Liver (tissue), 9 donors: Measurements from ENCODE around the gene PDZD2. TPM values are rescaled to one million over a fixed set of nuclear protein-coding genes. Genes with fewer than 3 reads are reported as not detected.
"Not testable (repeated sequence)": the region's sequence is repeated elsewhere in the genome, so short reads cannot be mapped to it uniquely, and the experiment has no call there.

Source experiments
- DNase-seq: peaks from one replicate; pipeline ENCODE4 v3.0.0-alpha.2; 2017; ENCODE audit warnings: low spot score
- H3K27ac ChIP-seq, 2 donors: one replicate each; pipeline ENCODE4 v1.7.0; 2013; ENCODE audit warnings: inconsistent platforms in 2 of 2, low read length in 2 of 2, control low read depth in 1 of 2, low read depth in 1 of 2, mild to moderate bottlenecking in 1 of 2
- H3K27me3 ChIP-seq, 4 donors: one replicate each; pipeline versions ENCODE4 v1.6.1 to v1.7.0; 2013; ENCODE audit warnings: low read length in 3 of 4, inconsistent platforms in 1 of 4, mild to moderate bottlenecking in 1 of 4, moderate library complexity in 1 of 4; ENCODE audit not compliant: control insufficient read depth in 4 of 4, insufficient read depth in 4 of 4
- H3K36me3 ChIP-seq, 4 donors: one replicate each; pipeline versions ENCODE4 v1.6.1 to v1.7.0; 2013; ENCODE audit warnings: low read length in 3 of 4, mild to moderate bottlenecking in 3 of 4, low read depth in 1 of 4, moderate library complexity in 1 of 4; ENCODE audit not compliant: control insufficient read depth in 4 of 4, insufficient read depth in 3 of 4
- H3K4me1 ChIP-seq, 4 donors: one replicate each; pipeline versions ENCODE4 v1.6.1 to v1.7.0; 2013; ENCODE audit warnings: low read length in 3 of 4, mild to moderate bottlenecking in 3 of 4, moderate library complexity in 1 of 4; ENCODE audit not compliant: control insufficient read depth in 4 of 4, insufficient read depth in 4 of 4
- H3K4me3 ChIP-seq, 3 donors: one replicate each; pipeline versions ENCODE4 v1.6.1 to v1.7.0; 2013; ENCODE audit warnings: low read length in 3 of 3, control low read depth in 1 of 3, low read depth in 1 of 3, mild to moderate bottlenecking in 1 of 3
- H3K9ac ChIP-seq, 2 donors: one replicate each; pipeline ENCODE4 v1.7.0; 2013; ENCODE audit warnings: low read length in 2 of 2, mild to moderate bottlenecking in 2 of 2, moderate library complexity in 2 of 2, control low read depth in 1 of 2, low read depth in 1 of 2
- H3K9me3 ChIP-seq, 4 donors: one replicate each; pipeline versions ENCODE4 v1.6.1 to v1.7.0; 2013; ENCODE audit warnings: low read length in 3 of 4; ENCODE audit not compliant: control insufficient read depth in 4 of 4
- FOXA1 ChIP-seq: IDR thresholded peaks from 2 replicates; pipeline ENCODE4 v1.6.1; 2016; ENCODE audit warnings: antibody characterized with exemption
- GABPA ChIP-seq, 2 donors: IDR thresholded peaks in 1 of 2; conservative IDR thresholded peaks in 1 of 2; 2 replicates each; pipeline ENCODE4 v1.6.1; 2016; ENCODE audit warnings: antibody characterized with exemption in 2 of 2, mild to moderate bottlenecking in 1 of 2, moderate library complexity in 1 of 2
- HNF4A ChIP-seq, 2 donors: conservative IDR thresholded peaks; 2 replicates each; pipeline ENCODE4 v1.6.1; 2016; ENCODE audit warnings: antibody characterized with exemption in 2 of 2, mild to moderate bottlenecking in 2 of 2
- HNF4G ChIP-seq: IDR thresholded peaks from 2 replicates; pipeline ENCODE4 v1.6.1; 2016; ENCODE audit warnings: antibody characterized with exemption
- JUND ChIP-seq, 2 donors: IDR thresholded peaks; 2 replicates each; pipeline ENCODE4 v1.6.1; 2016; ENCODE audit warnings: antibody characterized with exemption in 2 of 2
- NR2F2 ChIP-seq: IDR thresholded peaks from 2 replicates; pipeline ENCODE4 v1.6.1; 2016; ENCODE audit warnings: antibody characterized with exemption
- SP1 ChIP-seq: IDR thresholded peaks from 2 replicates; pipeline ENCODE4 v1.6.1; 2018; ENCODE audit warnings: antibody characterized with exemption, mild to moderate bottlenecking
- TAF1 ChIP-seq: conservative IDR thresholded peaks from 2 replicates; pipeline ENCODE4 v1.6.1; 2016; ENCODE audit warnings: antibody characterized with exemption, mild to moderate bottlenecking
- YY1 ChIP-seq: IDR thresholded peaks from 2 replicates; pipeline ENCODE4 v1.6.1; 2016; ENCODE audit warnings: antibody characterized with exemption, mild to moderate bottlenecking
- WGBS: extraction: QIAGEN DNeasy Blood & Tissue Kit; methylation state at CpG from one replicate; pipeline ENCODE4 v1.1.7; 2013; 5-methylcytosine and 5-hydroxymethylcytosine counted together
- polyA plus RNA-seq, 2 donors: library from polyadenylated mRNA; stranded (reverse) in 1 of 2; unstranded in 1 of 2; fragments of 200-250 nt in 1 of 2; fragments of >200 nt in 1 of 2; fragmentation: Nextera tagmentation in 1 of 2; extraction: Ambion mirVana in 1 of 2; gene quantifications; one replicate each; pipeline versions ENCODE4 v1.2.1 to v1.2.3, GENCODE V29; 2013 to 2015
- total RNA-seq, 2 donors: library from RNA; depleted of rRNA; stranded (reverse); fragments of >200 nt; gene quantifications; one replicate each; pipeline ENCODE4 v1.2.3, GENCODE V29; 2014
- TF ChIP-seq, protein P1 (sequence below): IDR thresholded peaks from 2 replicates; pipeline ENCODE4 v1.6.1; 2016; ENCODE audit warnings: antibody characterized with exemption
- TF ChIP-seq, protein P2 (sequence below): IDR thresholded peaks from 2 replicates; pipeline ENCODE4 v1.6.1; 2016; ENCODE audit warnings: antibody characterized with exemption
- TF ChIP-seq, protein P3 (sequence below): IDR thresholded peaks from 2 replicates; pipeline ENCODE4 v1.6.1; 2016; ENCODE audit warnings: antibody characterized with exemption
- TF ChIP-seq, protein P4 (sequence below): fragments of 150-350 bp; IDR thresholded peaks from 2 replicates; pipeline ENCODE4 v1.5.1; 2017; ENCODE audit warnings: improper control_type of control experiment, low read depth, low read length; ENCODE audit not compliant: missing input control
- donor health status: healthy.
- donor health status: healthy.
- donor health status: healthy.
- donor health status: healthy.
- donor health status: healthy.

PDZD2 gene
- total and polyA plus RNA-seq, 4 donors, result 0.27 to 1.1 (median 0.54) TPM

DNA sequence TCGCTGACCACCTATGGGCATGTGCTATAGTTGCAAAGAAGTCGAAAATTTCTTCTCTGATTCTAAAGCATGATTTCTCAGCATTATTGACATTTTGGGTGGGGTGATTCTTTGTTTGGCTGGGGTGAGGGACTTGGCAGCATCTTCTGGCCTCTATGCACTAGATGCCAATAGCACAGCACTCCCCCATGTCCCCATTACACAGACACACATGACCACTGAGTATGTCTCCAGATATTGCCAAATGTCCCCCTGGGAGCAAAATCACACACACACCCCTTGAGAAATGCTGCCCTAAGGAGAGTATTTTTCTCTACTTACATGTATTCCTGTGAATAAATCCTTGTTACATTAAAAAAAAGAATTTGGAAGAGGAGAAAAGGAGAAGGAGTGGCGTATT is 89.1 kb downstream of the PDZD2 start:
- 81% methylated on average over 3 of the region's 3 CpGs for WGBS
- TF ChIP-seq SP1, result no peak
- TF ChIP-seq TAF1, result no peak
- no peak for TF ChIP-seq NR2F2
- no peak for TF ChIP-seq GABPA (IDR thresholded peaks at IDR 0.05 in 1 of 2, conservative IDR thresholded peaks at IDR 0.05 in 1 of 2)
- TF ChIP-seq, protein P1, sequence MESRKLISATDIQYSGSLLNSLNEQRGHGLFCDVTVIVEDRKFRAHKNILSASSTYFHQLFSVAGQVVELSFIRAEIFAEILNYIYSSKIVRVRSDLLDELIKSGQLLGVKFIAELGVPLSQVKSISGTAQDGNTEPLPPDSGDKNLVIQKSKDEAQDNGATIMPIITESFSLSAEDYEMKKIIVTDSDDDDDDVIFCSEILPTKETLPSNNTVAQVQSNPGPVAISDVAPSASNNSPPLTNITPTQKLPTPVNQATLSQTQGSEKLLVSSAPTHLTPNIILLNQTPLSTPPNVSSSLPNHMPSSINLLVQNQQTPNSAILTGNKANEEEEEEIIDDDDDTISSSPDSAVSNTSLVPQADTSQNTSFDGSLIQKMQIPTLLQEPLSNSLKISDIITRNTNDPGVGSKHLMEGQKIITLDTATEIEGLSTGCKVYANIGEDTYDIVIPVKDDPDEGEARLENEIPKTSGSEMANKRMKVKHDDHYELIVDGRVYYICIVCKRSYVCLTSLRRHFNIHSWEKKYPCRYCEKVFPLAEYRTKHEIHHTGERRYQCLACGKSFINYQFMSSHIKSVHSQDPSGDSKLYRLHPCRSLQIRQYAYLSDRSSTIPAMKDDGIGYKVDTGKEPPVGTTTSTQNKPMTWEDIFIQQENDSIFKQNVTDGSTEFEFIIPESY, result no peak
- TF ChIP-seq HNF4G, result no peak
- no peak for TF ChIP-seq HNF4A (conservative IDR thresholded peaks at IDR 0.05)
- TF ChIP-seq, protein P2, sequence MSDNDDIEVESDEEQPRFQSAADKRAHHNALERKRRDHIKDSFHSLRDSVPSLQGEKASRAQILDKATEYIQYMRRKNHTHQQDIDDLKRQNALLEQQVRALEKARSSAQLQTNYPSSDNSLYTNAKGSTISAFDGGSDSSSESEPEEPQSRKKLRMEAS, result no peak
- no peak for TF ChIP-seq FOXA1
- Histone ChIP-seq H3K9ac (no peak overlapping the region), H3K4me1 (no peaks in the 10 kb centered on the region), H3K4me3 (no peak overlapping the region), H3K27ac (no peak overlapping the region), H3K36me3 (no peaks in the 10 kb centered on the region), H3K27me3 (no peaks in the 10 kb centered on the region), H3K9me3 (no peaks in the 10 kb centered on the region)
- no peak for DNase-seq

DNA sequence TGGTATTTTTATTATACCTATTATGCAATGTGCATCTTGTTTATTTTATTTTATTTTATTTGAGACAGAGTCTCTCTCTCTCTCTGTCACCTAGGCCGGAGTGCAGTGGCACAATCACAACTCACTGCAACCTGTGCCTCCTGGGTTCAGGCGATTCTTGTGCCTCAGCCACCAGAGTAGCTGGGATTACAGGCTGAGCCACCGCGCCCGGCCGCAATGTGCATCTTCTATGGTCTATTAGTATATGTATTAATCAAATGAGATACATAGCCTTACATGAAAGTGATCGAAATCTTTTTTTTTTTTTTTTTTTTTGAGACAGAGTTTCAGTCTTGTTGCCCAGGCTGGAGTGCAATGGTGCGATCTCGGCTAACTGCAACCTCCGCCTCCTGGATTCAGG is 89.9 kb downstream of the PDZD2 start:
- not testable (repeated sequence) for DNase-seq, H3K27me3 ChIP-seq, H3K27ac ChIP-seq, H3K9me3 ChIP-seq, H3K36me3 ChIP-seq, H3K4me3 ChIP-seq, H3K4me1 ChIP-seq, H3K9ac ChIP-seq
- 95% methylated on average over 10 of the region's 10 CpGs for WGBS

DNA sequence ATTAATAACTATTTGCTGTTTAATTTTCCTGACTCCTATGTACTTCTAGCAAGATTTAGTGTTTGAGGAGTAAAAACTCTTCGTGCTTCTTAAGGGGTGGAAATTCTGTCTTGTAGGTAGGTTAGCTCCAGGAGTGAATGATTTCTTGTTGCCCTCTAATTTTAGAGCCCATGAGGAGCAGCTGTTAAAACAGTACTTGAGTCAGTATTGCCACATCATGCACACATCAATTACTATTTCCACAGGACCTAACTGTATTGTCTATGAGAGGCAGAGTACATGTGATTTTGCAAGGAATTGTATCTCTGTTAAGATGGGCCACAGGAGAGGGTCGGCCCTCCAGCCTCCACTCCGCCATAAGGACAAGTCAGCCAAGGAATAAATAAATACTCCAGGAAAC is 91.2 kb downstream of the PDZD2 start:
- no peak for DNase-seq
- 89% methylated on average over 3 of the region's 3 CpGs for WGBS
- Histone ChIP-seq H3K36me3 (no peaks in the 10 kb centered on the region), H3K9me3 (no peaks in the 10 kb centered on the region), H3K4me3 (no peak overlapping the region), H3K9ac (no peak overlapping the region), H3K4me1 (no peaks in the 10 kb centered on the region), H3K27ac (no peak overlapping the region), H3K27me3 (no peaks in the 10 kb centered on the region)
- TF ChIP-seq GABPA (IDR thresholded peaks at IDR 0.05 in 1 of 2, conservative IDR thresholded peaks at IDR 0.05 in 1 of 2) (no peak), YY1 (no peak), HNF4A (conservative IDR thresholded peaks at IDR 0.05) (no peak), TAF1 (no peak), JUND (IDR thresholded peaks at IDR 0.05) (no peak), NR2F2 (no peak), FOXA1 (no peak)
- TF ChIP-seq, protein P3, sequence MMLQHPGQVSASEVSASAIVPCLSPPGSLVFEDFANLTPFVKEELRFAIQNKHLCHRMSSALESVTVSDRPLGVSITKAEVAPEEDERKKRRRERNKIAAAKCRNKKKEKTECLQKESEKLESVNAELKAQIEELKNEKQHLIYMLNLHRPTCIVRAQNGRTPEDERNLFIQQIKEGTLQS, result no peak
- TF ChIP-seq, protein P4, sequence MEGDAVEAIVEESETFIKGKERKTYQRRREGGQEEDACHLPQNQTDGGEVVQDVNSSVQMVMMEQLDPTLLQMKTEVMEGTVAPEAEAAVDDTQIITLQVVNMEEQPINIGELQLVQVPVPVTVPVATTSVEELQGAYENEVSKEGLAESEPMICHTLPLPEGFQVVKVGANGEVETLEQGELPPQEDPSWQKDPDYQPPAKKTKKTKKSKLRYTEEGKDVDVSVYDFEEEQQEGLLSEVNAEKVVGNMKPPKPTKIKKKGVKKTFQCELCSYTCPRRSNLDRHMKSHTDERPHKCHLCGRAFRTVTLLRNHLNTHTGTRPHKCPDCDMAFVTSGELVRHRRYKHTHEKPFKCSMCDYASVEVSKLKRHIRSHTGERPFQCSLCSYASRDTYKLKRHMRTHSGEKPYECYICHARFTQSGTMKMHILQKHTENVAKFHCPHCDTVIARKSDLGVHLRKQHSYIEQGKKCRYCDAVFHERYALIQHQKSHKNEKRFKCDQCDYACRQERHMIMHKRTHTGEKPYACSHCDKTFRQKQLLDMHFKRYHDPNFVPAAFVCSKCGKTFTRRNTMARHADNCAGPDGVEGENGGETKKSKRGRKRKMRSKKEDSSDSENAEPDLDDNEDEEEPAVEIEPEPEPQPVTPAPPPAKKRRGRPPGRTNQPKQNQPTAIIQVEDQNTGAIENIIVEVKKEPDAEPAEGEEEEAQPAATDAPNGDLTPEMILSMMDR, result no peak
